NCI-H2196 treated with DMSO at 0.1 percent for 48 hours (cell line): Measurements from ENCODE around the gene LDHD.
"Not testable (repeated sequence)": the region's sequence is repeated elsewhere in the genome, so short reads cannot be mapped to it uniquely, and the experiment has no call there.

Experiments used
- DNase-seq: peaks from one replicate; lab custom pipeline; 2025; ENCODE audit not compliant: unreplicated experiment; lab: John Stamatoyannopoulos, UW

LDHD gene

GRCh38 chr16:75100603-75100990, 16.0 kb downstream of the LDHD start:
- DNase-seq: no peak

DNA sequence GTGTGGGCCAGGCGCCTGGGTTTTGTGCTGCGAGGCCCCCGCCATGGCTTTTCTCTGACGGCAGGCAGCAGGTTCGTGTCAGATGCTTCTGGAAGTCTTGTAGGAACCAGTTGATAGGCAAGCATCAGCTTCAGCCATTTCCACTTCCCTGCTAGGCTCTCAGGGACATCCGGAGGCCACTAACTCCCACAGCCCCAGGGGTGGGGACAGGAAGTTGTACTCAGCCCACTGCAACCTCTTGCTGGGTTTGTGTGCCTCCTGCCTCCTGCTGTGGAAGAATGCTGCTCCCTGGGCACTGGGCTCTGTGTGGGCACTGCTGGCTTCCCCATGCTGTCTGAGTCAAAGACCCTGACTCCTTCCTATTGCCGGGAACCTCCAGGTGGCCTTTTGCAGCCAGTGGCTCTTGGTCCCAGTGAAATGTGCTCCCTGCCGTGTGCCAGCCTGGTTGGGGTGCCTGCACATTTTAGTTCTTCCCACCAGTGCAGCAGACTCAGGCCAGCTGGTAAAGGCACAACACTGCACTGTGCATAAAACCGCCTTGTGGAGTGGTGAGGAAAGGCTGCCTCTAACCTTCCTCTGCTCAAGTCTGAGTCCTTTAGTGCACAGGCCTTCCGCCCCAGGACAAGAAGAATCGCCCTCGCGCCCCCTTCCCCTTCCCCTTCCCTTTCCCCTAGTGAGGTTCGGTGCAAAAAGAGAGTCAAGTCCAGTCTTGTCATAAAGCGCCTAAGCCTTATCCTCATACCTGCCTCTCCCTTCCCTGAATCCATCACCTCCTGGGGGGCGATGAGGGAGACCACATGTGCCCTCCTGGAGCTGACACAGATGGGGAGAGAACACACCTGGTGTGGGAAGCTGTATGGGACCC, 16.6 kb downstream of the LDHD start:
- no peak for DNase-seq

GRCh38 chr16:75099075-75099667, 17.4 kb downstream of the LDHD start:
- no peak for DNase-seq

DNA sequence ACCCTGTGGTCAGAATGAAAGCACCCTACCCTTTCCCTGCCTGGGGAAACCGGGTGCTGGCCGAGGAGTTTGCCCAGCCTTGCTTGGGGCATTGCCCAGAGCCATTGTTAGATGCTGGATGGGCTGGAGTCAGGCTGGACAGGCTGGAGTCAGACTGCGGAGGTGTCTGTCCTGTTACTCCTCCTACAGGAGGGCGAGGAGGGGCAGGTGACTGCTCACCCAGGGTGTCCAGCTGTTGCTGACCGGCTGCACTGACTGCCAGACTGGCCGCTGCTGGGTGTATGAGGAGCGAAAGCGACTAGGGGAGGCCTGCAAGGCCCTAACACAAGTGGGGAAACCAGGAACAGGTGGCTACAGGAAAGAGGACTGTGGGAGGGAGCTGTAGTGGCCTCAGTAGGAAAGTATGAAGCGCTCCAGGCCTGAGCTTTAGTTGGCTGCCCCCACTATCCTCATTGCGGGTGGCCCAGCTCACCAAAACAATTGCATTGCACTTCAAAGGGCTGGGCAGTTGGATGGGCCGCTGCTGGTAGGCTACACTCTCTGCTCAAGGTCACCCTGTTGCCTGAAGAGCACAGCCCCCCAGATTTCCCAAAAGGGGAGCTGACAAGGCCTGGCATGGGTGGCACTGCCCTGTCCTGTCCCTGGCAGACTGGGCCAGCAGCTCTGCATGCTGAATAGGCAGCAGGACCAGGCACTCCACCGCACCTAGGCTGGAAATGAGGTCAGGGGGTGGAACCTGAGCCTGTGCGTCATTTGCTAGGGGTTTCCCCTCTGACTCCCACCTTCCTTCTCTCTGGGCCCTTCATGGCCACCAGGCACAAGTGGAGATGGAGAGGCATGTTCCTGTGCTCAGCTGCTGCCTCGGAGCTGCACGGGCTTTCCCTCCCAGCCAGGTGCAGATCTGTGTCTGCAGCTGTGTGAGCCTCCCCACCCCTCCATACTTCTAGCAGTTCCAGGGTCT, 18.4 kb downstream of the LDHD start:
- no peak for DNase-seq

- DNase-seq: no peak
Observed at GRCh38 chr16:75097191-75097761, 19.3 kb downstream of the LDHD start.

GRCh38 chr16:75096656-75097055, 19.9 kb downstream of the LDHD start:
- DNase-seq: no peak

DNA sequence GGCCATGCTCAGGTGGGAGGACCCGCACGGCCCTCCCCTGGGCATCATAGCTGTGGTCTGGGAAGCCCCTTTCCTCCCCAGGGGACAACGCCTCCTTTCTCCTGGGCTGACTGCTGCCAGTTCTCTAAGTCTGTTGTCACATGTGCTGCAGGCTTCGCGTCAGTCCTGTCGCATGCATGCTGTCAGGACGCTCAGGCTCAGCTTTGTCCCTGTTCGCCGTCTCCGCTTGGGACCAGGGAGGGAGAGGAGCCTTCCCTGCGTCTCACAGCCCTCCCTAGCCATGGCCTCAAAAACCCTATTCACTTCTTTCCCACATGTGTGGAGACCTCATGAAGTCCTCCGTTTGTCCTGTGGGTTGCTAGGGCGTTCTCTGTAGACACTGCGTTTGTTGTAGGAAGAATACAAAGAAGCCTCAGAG, 21.4 kb downstream of the LDHD start:
- no peak for DNase-seq

DNA sequence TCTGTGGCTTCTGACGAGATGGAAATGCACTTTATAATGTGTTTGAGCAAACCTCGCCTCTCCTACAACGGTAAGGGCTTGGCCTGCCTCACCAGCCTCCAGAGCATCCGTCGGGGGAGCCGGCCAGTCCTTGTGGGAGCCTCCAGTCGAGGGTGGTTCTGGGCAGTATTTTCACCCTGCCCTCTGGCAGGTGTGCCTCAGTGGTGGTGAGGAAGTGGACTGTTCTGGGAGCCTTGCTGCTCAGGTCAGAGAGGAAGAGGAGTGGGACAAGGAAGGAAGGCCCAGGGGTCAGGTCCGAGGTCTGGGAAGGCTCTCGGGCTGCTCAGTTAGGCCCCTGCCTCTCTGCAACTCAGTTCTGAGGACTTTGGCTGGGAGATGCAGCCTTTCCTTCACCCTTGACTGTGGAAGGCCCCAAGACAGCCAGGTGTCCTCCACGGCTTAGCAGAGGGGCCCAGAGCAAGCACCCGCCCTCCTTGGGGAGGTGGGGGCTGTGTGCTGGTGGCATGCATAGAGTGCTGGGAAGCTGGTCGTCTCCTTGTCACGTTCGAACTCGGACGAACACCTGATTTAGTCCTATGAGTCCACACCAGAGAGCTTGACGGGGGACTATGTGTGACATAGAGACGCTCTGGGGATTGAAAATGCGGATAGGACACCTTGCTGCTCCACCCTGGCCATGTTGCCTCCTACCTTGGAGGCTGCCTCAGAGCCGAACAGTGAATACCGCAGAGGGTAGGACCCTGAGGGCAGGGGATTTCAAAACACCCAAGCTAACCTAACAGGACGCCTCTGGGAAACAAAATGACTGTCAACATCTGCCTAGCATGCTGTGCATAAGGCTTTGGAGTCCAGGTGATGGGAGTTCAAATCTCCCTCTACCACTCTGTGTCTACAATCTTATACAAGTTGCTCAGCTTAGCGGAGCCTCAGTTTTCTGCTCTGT, 22.7 kb downstream of the LDHD start:
- no peak for DNase-seq

- DNase-seq: no peak
Observed at GRCh38 chr16:75092777-75093176, 23.8 kb downstream of the LDHD start.

DNA sequence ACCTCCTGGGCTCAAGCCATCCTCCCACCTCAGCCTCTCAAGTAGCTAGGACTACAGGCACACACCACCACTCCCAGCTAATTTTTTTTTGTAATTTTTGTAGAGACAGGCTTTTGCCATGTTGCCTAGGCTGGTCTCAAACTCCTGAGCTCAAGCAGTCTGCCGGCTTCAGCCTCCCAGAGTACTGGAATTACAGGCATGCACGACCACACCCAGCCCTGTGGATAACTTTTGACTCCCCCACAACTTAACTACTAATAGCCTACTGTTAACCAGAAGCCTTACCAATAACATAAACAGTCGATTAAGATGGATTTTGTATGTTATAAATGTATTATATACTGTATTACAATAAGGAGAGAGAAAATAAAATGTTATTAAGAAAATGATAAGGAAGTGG, 25.0 kb downstream of the LDHD start:
- DNase-seq: not testable (repeated sequence)

DNA sequence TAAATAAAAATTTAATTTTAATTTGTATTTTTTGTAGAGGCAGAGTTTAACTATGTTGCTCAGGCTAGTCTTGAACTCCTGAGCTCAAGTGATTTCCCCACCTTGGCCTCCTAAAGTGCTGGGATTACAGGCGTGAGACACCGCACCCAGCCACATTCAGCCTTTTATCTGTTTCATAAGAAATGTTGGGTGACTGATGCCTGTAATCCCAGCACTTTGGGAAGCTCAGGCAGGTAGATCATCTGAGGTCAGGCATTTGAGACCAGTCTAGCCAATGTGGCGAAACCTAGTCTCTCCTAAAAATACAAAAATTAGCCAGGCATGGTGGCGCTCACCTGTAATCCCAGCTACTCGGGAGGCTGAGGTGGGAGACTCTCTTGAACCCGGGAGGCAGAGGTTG, 25.7 kb downstream of the LDHD start:
- DNase-seq: not testable (repeated sequence)

- DNase-seq: no peak
Observed at GRCh38 chr16:75089486-75090202, 26.9 kb downstream of the LDHD start.

DNA sequence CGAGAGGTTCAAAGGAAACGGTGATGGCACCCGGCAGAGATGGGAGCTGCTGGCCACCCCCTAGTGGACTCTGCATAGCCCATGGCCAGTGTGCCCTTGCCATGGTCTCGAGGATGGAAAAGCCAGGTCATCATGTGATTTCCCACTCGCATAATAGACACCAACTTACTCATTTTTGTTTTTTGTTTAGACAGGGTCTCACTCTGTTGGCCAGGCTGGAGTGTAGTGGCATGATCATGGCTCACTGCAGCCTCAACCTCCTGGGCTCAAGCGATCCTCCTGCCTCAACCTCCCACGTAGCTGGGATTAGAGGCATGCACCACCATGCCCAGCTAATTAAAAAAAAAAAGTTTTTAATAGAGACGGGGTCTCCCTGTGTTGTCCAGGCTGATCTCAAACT, 27.6 kb downstream of the LDHD start:
- no peak for DNase-seq

DNA sequence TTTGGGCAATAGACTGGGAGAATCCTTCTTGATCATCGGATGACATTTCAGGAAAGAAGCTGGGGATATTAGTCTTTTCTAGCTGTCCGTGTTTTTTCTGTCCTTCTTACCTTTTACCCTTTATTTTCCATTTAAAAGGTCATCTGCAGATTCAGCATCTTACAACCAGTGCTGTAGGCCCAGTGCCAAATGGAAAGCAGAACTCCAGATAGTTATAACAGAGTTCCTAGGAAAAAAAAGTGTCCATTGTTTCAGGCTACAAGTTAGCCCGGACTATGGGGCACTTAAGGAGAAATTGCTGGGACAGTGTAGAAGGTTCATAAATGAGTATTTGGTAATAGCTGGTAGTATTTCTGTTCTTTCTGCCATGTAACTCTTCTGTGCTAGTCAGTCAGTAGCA, 28.4 kb downstream of the LDHD start:
- DNase-seq: no peak

DNA sequence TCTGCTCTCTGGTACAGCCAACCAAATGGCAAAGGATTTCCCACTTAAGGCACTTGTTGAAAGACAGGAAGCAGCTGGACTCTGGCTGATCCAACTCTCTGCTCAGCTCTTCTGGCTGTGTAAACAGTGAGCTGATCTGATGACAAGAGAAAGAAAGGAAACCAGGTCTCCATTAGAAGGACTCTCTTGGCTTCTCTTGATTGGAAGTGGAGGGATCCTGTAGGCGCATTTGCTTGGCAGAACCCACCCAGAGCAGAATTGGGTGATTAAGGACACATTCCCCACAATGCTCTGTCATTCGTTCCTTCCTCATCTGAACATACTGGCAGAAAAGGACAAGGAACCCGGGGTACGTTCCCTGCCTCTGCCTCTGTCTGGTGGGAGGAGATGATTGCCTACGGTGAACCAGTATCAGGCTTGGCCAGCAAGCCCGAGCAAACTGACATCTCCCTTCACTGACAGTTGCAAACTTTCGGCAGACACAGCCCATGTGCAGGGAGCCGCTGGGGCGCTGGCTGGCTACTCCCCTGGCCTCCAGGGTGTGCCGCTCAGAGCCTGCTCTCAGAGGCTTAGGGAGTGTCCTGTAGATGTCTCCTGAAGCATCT, 29.1 kb downstream of the LDHD start:
- DNase-seq: peak; percentile 85

GRCh38 chr16:75086688-75087374, 29.7 kb downstream of the LDHD start:
- peak; percentile 65 for DNase-seq

DNA sequence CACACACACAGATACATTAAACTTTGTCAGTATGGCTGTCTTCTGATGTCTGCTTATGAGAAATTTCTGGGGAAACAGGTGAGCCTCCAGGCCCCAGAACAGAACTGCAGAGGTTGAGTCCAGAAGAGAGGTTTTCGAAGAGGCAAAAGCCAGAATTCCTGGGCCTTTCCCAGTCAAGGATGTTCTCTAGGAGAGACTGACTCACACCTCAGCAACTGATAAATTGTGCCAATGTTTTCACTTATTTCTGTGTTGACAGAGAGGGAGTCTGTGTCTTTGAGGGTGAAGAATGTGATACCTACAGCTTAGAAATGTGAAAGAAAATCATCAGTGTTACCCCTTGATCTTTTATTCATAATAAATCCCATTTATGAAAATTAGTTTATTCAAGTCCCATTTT, 30.3 kb downstream of the LDHD start:
- no peak for DNase-seq

DNA sequence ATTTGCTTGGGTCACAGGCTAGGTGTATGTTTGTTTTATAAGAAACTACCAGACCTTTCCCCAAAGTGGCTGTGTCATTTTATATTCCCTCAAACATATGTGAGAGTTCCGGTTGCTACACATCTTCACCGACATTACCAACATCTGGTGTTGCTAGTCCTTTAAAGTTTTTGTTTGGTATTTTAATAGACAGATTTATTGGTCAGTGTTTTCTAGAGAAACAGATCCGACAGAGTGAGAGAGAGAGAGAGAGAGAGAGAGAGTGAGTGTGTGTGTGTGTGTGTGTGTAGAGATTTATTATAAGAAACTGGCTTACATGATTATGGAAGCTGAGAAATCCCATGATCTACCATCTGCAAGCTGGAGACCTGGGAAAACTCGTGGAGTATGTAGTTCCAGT, 31.0 kb downstream of the LDHD start:
- no peak for DNase-seq
